Islet precursor cell (in vitro differentiated cells): ENCODE results near the gene ENTPD7.
A peak's percentile ranks its signal among the peaks of the same experiment; 100 is the strongest.
"Not testable (repeated sequence)": the region's sequence is repeated elsewhere in the genome, so short reads cannot be mapped to it uniquely, and the experiment has no call there.

ENCODE experiments used
- DNase-seq: peaks from one replicate; pipeline ENCODE4 v3.0.0-alpha.2; 2018

The ENTPD7 gene

DNA sequence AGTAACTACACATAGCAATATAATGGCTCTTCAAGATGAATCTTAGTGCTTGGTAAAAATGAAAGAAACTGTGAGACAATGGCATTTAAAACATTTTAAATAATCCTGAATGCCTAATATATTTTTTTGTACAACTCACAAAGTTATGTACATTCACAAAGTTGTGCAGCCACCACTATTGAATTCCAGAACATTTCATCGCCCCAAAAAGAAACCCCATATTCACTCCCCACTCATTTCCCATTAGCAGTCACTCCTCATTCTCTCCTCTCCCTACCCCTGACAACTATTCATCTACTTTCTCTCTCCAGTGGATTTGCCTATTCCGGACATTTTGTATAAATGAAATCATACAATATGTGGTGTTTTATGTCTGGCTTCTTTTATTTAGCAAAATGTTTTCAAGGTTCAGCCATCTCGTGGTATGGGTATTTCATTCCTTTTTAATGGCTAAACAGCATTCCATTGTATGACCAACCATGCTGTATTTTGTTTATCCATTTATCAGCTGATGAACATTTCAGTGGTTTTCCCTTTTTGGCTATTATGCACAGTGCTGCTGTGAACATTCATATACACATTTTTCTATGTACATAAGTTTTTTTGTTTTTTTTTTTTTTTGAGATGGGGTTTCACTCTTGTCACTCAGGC, 34.7 kb downstream of the ENTPD7 start:
- no peak for DNase-seq

DNA sequence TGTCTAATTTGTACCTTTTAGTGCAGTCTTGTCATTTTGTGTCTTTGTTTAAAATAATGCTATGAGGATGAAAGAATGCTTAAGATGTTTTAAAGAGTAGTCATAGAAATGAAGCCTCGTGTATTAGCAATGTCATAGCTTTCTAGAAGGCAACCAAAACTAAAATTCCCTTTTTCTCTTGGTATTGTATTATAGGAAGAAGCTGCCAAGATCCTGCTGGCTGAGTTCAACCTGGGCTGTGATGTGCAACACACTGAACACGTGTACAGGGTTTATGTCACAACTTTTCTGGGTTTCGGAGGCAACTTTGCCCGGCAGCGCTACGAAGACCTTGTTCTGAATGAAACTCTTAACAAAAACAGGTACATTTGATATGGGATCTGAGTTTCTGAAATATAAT, 36.5 kb downstream of the ENTPD7 start:
- DNase-seq, result no peak

DNA sequence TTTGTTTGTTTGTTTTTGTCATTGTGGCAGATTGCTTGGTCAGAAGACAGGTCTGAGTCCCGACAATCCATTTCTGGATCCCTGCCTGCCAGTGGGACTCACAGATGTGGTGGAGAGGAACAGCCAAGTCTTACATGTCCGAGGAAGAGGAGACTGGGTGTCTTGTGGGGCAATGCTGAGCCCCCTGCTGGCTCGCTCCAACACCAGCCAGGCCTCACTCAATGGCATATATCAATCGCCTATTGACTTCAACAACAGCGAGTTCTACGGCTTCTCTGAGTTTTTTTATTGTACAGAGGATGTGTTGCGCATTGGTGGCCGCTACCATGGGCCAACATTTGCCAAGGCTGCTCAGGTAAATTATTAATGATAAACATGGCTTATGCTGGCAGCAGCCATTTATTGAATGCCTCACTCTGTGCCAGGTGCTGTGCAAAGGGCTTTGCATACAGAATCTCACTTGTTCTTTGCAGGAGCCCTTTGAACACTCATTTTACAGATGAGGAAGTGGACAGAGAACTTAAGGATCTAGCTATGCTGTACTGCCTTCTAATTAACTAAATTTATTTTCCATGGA, 39.3 kb downstream of the ENTPD7 start:
- DNase-seq, result peak; percentile 56

DNA sequence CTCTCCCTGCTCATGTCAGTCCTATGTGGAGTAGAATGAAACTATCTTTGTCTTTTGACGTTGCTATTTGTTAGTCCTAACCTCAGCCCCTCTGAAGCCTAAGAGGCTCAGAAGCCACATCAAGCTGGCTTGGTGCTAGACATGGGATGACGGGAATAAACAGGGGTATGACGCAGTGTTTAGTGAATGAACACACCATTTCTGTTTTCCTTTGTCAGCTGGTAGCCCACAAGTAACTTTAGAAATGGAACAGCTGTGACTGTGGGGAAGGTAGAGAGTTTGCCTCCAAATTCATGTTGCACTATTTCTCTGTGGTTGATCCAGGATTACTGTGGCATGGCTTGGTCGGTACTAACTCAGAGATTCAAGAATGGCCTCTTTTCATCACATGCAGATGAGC, 41.3 kb downstream of the ENTPD7 start:
- no peak for DNase-seq

DNA sequence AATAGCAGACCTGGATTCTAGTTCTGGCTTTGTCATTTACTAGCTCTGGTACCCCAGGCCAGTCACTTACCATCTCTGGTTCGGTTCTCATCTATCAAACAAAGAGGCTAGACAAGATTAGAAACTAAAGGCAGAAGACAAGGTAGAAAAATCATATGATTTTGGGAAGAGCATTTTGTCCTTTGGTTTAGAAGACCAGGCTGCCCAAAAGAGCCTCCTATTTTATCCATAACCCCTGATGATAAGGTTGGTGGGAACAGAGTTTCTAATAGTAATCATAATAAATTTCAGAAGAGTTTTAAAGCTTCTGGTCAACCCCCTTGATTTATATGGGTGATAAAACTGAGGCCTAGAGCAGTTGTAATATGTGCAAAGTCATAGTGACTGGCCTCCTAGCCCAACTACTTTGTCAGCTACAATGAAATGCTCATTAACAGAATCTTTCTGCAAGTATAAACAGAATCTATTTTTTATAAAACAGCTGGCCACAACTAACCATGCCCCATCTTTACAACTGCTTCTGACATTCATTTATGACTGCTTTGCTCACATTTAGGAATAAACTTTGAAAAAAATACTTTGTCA, 49.2 kb downstream of the ENTPD7 start:
- DNase-seq, result no peak

DNA sequence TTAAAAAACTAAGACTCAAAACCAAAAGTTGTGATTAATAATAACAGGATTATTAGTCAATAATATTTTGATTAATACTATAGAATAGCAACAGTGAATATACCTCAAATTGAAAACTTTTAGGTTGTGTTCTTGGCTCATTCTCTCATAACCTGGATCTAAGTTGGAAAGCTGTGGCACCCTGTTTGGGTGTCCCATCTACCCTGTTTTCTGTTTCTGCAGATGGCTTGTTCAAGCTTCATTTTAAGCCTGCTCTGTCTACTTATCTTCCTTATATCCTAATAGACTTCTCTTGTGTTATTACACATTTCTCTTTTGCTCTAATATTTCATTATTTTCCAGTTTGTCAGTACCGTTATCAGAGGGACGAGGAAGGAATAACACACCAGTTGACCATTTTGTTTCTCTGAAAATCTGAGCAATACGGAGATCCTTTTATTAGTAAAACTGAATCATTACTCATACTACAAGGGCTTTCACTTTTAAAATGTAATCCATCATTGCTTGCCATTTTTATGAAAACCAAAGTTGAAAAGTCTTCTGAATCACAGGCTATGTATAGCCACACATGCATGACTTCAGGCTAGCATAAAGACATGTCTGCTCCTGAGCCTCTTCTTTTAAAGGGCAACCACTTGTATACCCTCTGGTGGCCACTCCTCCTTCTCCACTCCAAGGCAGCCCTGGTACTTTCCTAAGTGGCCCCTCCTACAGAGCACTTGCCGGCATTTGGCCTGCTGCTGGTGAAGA, 50.3 kb downstream of the ENTPD7 start:
- DNase-seq, result peak; percentile 62

DNA sequence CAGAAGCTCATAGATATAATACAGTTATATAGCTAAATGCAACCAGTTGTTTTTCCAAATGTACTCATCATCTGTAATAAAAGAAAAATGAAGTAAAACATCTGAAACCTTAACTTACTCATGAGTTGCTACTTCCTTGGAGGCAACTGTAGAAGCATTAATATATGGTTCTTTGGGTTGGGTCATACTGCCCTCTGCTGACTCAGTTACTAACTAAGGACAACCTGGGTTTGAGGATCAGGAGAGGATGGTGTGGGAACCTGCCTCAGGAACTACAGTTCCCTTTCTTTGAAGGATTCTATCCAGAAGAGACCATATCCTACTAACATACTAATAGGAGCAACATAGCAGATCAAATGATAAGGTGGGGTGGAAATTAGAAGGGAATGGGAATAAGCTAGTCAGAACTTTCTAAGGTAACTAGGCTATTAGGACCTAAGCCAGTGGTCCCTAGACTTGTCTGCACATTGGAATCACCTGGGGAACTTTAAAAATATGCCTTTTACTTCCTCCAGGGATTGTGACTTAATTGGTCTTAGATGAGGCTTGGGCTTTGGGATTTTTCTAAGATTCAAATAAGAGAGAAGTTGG, 51.9 kb downstream of the ENTPD7 start:
- no peak for DNase-seq

DNA sequence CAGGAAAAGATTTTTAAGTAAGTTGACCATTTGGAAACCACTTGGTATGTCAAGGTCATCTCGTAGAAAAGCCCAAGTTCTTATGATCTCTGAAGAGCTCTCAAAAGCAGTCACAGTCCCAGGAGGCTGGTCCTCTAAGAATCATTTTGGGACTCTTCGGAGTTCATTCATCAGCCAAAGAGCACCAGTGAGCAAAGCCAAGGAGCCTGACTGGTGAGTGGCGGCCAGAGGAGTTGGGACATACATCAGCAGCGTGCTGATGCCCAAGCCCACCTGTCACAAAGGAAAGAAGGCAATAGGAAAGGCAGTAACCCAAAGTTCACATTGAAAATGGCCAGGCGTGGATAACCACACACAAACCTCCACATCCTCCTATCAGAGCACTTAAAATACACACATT, 55.1 kb downstream of the ENTPD7 start:
- no peak for DNase-seq

DNA sequence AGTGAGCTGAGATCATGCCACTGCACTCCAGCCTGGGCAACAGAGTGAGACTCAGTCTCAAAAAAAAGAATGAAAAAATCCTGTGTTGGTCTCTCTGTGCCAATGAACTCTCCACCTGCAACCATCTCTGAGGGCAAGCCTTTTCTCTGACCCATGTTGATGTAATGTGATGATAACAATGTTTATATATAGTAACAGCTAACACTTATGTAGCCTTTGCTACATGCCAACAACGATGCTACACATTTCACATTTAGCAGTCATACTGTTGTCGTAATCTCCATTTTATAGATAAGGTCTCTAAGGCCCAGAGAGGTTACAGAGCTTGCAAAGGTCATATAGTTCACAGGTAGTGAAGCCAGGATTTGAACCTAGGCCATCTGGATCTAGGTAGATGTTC, 61.1 kb downstream of the ENTPD7 start:
- DNase-seq, result no peak

DNA sequence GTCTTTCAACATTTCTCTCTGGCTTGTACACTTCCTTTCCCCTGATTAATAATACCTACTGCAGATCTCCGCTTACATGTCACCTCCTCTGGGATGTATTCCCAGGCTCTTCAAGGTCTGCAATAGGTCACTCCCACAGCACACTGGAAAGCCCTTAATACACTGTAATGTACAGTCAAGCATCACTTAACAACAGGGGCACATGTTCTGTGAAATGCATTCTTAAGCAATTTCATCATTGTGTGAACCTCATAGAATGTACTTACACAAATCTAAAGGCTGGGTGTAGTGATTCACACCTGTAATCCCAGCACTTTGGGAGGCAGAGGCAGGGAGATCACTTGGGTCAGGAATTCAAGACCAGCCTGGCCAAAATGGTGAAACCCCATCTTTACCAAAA, 70.7 kb downstream of the ENTPD7 start:
- no peak for DNase-seq

DNA sequence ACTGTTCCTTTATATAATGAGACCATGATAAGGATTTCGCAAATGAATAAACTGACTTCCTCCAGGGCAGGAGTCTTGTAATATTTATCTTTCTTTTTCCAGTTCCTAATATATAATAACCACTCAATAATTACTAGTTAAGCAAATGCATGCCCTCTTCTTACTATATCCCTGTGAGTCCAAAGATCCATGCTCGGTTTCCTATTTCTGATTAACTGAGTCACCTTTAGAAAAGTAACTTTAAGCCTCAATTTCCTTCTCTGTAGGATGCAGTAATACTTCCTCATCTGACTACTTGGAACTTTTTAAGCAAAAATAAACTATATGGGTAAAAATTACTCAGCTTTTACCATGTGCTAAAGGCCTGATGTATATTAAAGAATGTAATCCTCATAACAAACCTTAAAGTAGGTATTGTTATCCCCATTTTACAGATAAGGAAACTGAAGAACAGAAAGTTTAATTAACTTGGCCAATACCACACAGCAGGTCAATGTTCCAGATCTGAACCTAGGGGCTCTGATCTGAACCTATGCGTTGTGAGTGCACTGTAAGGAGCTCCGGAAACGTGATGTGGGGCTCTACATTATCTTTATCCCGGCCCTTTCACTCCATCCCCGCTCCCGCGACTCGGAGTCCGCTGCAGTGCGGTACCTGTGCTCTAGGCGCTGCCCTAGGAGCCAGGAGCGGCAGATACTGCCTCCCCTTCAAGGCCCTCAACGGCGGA, 72.2 kb downstream of the ENTPD7 start:
- no peak for DNase-seq

DNA sequence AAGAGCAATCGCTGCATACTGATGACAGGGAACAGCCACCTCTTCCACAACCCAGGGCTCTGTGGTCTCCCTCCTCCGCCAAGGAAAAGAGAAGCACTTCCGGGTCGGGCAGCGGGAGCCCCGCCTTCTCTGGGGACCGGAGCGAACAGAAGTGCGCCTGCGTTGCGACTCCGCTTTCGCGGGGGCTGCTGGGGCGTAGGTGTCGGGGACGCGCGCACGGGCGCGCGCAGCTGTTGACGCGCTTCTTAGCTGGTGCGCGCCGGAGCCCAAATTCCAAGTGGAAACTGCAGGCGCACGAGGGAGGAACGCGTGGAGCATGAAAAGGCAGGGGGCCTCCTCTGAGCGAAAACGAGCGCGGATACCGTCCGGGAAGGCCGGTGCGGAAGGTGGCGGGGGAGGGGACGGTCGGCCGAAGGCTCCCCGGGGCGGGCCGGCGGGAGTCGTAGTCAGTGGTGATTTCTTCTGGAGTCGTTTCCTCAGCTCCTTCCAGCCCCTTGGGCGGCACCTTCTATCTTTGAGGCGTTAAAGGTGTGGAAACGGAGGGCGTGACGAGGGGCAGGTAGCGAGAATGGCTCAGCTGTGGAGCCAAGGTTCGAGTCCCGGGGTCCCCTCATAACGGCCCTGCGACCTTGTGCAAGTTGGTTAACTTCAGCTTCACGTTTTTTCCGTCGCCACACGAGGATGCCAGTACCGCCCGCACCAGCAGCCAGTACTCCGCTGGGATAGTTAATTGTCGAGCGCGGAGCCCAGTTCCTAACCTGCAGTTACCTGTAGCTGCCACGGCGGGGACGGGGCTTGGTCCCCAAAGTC, 72.9 kb downstream of the ENTPD7 start, which contains the start of the genes COX15 and CUTC:
TSS of gene COX15 (minus strand) at position 95 of the 810 bp plus-strand sequence. CDS start at position 17, 78 bp downstream.
TSS of gene CUTC (plus strand) at position 202 of the 810 bp plus-strand sequence. CDS start at position 317, 115 bp downstream.
- DNase-seq, result peak; percentile 99

DNA sequence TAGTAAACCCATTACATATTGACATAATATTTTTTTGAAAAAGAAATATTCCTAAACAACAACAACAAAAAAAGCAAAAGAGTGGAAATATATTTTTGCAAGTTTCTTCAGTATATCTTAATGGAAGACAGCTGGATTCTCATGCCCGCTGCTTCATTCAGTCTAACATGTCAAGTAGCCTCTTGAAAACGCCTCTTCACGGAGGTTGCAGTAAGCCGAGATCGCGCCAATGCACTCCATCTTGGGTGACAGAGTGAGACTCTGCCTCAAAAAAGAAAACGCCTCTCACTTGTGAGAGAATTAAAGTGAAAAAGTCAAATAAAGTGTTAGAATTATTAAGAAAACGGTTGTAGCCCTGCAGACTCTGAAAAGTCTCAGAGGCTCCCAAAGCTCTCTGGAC, 74.1 kb downstream of the ENTPD7 start:
- no peak for DNase-seq

DNA sequence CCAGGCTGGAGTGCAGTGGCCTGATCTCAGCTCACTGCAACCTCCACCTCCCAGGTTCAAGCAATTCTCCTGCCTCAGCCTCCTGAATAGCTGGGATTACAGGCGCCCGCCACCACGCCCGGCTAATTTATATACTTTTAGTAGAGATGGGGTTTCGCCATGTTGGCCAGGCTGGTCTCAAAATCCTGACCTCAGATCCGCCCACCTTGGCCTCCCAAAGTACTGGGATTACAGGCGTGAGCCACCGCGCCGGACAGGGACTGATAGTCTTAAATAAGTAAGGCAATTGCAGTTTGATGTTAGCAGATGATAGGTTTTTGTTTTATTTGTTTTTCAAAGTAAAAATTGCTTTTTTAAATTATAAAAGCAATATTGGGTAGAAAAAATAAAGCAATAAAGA, 74.8 kb downstream of the ENTPD7 start:
- DNase-seq, result not testable (repeated sequence)

DNA sequence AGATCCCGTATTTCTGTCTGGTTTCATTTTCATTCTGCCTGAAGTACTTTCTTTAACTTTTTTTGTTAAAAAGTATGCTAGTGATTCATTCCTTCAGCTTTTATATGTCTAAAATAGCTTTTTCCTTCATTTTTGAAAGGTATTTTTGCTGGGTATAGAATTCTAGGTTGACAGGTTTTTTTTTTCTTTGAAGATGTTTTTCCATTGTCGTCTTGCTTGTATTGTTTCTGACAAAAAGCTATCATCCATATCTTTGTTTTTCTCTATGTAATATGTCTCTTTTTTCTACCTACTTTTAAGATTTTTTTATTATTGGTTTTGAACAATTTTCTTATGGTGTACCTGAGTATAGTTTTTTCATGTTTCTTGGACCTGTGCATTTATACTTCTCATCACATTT, 81.0 kb downstream of the ENTPD7 start:
- no peak for DNase-seq

DNA sequence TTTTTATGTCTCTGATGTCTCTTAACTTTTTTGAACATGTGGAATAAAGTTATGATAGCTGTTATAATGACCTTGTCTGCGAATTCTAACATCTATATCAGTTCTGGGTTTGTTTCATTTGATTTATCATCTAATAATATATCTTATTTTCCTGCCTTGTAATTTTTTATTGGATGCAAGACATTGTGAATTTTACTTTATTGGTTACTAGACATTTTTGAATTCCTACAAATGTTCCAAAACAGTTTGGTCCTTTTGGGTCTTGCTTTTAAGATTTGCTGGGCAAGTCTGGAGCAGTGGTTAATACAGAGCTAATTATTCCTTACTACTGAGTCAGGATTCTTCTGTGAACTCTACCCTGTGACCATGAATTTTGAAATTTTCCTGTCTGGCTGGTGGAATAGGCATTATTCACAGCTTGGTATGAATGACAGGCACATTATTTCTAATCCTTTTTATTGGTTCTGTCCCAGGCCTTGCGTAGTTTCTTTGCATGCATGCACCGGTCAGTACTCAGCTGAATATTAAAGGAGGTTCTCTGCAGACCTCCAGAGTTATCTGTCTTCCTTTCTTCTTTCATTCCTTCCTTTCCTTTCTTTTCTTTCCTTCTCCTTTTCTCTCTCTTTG, 81.7 kb downstream of the ENTPD7 start:
- no peak for DNase-seq

DNA sequence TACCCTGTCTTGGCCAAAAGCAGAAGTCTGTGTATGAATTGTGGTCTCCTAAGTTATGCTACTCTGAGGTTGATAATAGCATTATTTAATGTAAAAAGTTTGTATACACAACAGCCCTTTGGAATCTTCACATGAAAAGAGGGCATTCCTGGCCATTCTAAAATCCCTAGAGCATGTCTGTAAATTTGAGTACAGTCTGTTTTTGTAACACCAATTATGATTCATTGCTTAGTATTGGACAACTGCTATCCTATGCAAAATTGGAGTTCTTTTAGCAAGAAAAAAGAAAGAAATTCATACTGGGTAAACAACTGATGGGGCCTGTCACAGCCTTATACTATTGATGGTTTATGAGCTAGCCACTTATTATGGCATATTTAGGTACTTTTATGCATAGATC, 82.9 kb downstream of the ENTPD7 start:
- DNase-seq, result no peak

DNA sequence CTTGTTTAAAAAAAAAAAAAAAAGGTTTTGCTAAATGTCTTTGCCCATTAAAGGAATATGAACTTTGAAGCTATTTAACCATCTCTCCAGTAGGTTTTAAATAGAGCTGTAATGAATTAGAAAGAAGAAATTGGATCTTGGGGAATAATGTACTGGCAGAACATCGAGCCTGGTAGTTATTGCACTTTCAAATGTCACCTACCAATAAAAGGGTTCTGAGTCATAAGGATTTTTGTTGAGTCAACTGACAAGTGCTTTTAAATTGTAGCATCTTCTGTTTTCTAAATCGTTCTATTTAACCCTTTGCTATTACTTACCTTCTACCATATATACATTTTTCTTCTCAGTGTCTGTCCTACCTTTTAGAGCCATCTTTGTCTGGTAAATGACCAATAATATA, 83.4 kb downstream of the ENTPD7 start:
- no peak for DNase-seq

DNA sequence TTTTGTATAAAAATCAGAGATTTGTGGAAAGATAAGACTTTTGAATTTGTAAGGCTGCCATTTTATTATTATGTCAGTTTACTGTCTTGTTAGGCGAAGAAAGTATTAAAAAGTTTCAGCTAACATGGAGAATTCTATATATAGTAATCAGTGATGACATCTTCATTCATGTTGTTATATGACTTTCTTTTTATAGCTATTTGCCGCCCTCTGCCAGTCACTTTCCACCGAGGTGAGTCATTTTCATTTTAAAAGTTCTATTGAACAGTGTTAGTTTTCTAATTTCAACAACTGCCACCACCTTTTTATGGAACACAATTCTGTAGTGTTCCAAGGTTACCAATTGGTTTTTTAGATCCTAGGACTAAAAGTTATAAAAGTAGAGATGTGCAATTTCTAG, 84.5 kb downstream of the ENTPD7 start:
- DNase-seq, result no peak

DNA sequence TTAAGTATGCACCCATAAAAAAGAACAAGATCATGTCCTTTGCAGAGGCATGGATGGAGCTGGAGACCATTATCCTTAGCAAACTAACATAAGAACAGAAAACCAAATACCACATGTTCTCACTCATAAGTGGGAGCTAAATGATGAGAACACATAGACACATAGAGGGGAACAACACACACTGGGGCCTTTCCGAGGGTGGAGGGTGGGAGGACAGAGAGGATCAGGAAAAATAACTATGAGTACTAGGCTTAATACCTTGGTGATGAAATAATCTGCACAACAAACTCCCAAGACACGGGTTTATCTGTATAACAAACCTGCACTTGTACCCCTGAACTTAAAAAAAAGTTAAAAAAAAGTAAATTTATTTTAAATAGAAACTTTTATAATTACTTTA, 86.9 kb downstream of the ENTPD7 start:
- DNase-seq, result not testable (repeated sequence)

DNA sequence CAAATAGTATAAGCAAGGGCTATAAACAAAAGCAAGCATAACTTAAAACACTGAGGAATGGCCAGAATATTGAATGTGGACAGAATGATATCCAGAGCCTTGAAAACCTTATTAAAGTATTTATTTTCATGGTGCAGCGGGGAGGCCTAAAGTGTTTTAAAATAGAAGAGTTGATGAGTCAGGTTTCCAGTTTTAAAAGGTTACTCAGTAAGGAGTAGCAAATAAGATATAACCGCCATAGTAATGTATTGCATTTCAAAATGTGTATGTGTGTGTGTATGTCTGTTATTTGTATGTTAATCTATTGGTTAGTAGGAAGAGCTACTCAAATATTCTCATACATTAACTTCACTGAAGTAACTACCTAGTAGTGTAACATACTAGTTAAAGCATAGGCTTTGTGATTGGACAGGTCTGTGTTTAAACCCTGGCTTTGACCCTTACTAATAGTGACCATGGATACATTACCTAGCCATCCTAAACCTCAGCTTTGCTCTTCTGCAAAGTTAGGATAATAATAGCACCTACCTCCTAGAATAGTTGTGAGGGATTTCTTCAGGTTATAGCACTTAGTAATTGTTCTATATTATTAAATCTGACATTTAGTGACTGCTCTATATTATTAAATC, 89.6 kb downstream of the ENTPD7 start:
- no peak for DNase-seq
